ENCODE results near the gene TTC28.

- TF ChIP-seq ZNF704 (tag by site-specific recombination; IDR thresholded peaks at IDR 0.05) (no peak), ZNF639 (tag by site-specific recombination; IDR thresholded peaks at IDR 0.05) (no peak), CTCF (tag by site-specific recombination; IDR thresholded peaks at IDR 0.05) (no peak)
Measured at GRCh38 chr22:28250036-28250695, 429.5 kb downstream of the TTC28 start.

All from HEK293 (cell line).